Activated B cell treated with CpG ODN at 0.5 μM for 24 hours (primary cell): ENCODE results near the gene AGPAT1. TPM values are rescaled to one million over a fixed set of nuclear protein-coding genes. Genes with fewer than 3 reads are reported as not detected.
A peak's percentile ranks its signal among the peaks of the same experiment; 100 is the strongest.

ENCODE experiments used
- ATAC-seq: fragments of 200-7000 bp; cut with Tn5 transposase; one replicate; pipeline ENCODE4 v1.10.0; 2021; ENCODE audit warnings: low read depth, mild to moderate bottlenecking, moderate library complexity
- CTCF ChIA-PET: fragments of 350-600 bp; sonication (Branson Sonifier 250); formaldehyde crosslinking; loops from one replicate; lab custom pipeline; 2021; ENCODE audit warnings: antibody characterized with exemption; lab: Charles Lee
- POLR2A ChIA-PET: fragments of 350-600 bp; sonication (Branson Sonifier 250); formaldehyde crosslinking; loops from one replicate; lab custom pipeline; 2021; ENCODE audit warnings: antibody characterized with exemption; lab: Charles Lee
- DNase-seq: peaks from one replicate; pipeline ENCODE4 v3.0.0; 2022
- H3K27ac Mint-ChIP-seq: one replicate; pipeline ENCODE4 v1.8.0; 2020; ENCODE audit warnings: mixed read lengths
- H3K27me3 Mint-ChIP-seq: one replicate; pipeline ENCODE4 v1.8.0; 2021; ENCODE audit warnings: mixed read lengths
- H3K36me3 Mint-ChIP-seq: one replicate; pipeline ENCODE4 v1.8.0; 2021; ENCODE audit warnings: low read depth, mixed read lengths
- H3K4me1 Mint-ChIP-seq: one replicate; pipeline ENCODE4 v1.8.0; 2021; ENCODE audit warnings: mixed read lengths
- H3K4me3 Mint-ChIP-seq: one replicate; pipeline ENCODE4 v1.8.0; 2020; ENCODE audit warnings: mild to moderate bottlenecking, mixed read lengths
- H3K9me3 Mint-ChIP-seq: one replicate; pipeline ENCODE4 v1.8.0; 2020; ENCODE audit warnings: mixed read lengths
- intact Hi-C: fragments of 100-400 bp; cut with micrococcal nuclease; formaldehyde crosslinking; loops from one replicate; pipeline ENCODE4 v1.15.1; 2024
- total RNA-seq: library from RNA; stranded (reverse); gene quantifications from 2 replicates; pipeline ENCODE4 v1.2.3, GENCODE V29; 2022
- TF ChIP-seq, protein P1 (sequence below): fragments of 200-600 bp; IDR thresholded peaks from one replicate; pipeline ENCODE4 v1.8.0; 2022; ENCODE audit warnings: antibody characterized with exemption, mild to moderate bottlenecking

Gene AGPAT1
- total RNA-seq, 1 donor from 2014 or later, result 26.4 TPM

DNA sequence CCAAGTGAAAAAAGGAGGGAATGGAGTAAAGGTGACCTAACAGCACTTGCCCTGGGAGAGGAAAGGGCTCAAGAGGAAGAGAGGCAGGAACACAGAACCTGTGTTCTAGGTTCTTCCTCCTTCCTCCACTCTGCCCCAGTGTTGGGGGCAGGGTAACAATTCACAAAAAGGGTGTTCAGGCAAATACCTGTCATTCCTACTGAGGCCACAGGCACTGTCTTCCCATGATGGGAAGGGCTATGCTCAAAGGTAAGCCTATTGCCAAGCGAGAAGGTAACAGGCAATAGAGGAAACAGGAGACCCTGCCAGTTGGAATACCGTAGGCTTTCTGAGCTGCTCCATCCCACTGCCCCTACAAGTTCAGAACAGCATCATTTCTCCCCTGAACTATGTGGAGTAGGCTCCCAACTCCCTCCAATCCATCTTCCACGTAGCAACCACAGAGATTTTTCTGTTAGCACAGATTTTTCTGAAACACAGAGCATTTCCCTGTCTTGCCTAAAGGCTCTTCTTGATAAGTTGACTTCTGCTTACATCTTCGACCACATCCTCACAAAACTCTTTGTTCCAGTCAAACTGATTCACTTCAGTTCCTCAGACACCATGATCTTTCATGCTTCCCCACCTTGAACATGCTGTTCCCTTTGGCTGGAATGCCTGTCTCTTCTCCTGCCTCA, 2.7 kb downstream of the AGPAT1 start:
- no peak for DNase-seq
- Mint-ChIP-seq H3K27ac (no peak overlapping the region), H3K27me3 (no peaks in the 10 kb centered on the region), H3K4me3 (no peak overlapping the region), H3K36me3 (peaks cover 28% of the 10 kb centered on the region), H3K4me1 (peaks cover 35% of the 10 kb centered on the region), H3K9me3 (no peaks in the 10 kb centered on the region)
- ChIA-PET CTCF (interaction anchor here (0.6 kb wide), 1 partner anchor 731 kb away, joined by 3 read pairs; no protein-coding TSS in a partner anchor), POLR2A (interaction anchor here (0.5 kb wide), 1 partner anchor 46 kb away, joined by 3 read pairs; no protein-coding TSS in a partner anchor)
- no peak for ATAC-seq
- intact Hi-C loops, result loop anchor here (10.0 kb wide), 1 partner anchor 508 kb away; the partner anchor contains the start of genes C6orf47, CSNK2B, GPANK1 and LY6G5B
- TF ChIP-seq, protein P1, sequence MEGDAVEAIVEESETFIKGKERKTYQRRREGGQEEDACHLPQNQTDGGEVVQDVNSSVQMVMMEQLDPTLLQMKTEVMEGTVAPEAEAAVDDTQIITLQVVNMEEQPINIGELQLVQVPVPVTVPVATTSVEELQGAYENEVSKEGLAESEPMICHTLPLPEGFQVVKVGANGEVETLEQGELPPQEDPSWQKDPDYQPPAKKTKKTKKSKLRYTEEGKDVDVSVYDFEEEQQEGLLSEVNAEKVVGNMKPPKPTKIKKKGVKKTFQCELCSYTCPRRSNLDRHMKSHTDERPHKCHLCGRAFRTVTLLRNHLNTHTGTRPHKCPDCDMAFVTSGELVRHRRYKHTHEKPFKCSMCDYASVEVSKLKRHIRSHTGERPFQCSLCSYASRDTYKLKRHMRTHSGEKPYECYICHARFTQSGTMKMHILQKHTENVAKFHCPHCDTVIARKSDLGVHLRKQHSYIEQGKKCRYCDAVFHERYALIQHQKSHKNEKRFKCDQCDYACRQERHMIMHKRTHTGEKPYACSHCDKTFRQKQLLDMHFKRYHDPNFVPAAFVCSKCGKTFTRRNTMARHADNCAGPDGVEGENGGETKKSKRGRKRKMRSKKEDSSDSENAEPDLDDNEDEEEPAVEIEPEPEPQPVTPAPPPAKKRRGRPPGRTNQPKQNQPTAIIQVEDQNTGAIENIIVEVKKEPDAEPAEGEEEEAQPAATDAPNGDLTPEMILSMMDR, result no peak

DNA sequence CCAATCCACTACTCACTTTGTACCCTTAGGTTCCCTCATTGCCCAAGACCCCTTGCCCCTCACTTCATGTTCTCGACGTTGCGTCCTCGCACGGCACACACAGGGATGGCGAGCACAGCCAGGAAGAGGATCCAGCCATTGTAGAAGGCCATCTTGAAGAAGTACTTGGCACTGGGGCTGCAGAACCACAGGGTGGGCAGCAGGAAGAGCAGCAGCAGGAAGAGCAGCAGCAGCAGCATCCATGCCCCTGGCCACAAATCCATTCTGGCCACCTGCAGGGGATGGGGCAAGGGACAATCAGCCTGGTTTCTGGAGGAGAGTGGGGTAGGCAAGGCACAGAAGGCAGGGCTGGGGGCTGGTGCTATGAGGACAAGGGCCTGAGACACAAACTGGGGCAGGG, 4.7 kb downstream of the AGPAT1 start:
- TF ChIP-seq, protein P1, result no peak
- no peak overlapping the region for H3K27ac Mint-ChIP-seq
- no peak overlapping the region for H3K4me3 Mint-ChIP-seq
- DNase-seq, result no peak
- H3K36me3 Mint-ChIP-seq, result peaks cover 33% of the 10 kb centered on the region
- peaks cover 20% of the 10 kb centered on the region for H3K4me1 Mint-ChIP-seq
- no peaks in the 10 kb centered on the region for H3K9me3 Mint-ChIP-seq
- H3K27me3 Mint-ChIP-seq, result no peaks in the 10 kb centered on the region
- no peak for ATAC-seq
- intact Hi-C loops, result loop anchor here (10.0 kb wide), 1 partner anchor 506 kb away; the partner anchor contains the start of genes C6orf47, CSNK2B, GPANK1 and LY6G5B
- ChIA-PET CTCF (no interaction called here), POLR2A (no interaction called here)

DNA sequence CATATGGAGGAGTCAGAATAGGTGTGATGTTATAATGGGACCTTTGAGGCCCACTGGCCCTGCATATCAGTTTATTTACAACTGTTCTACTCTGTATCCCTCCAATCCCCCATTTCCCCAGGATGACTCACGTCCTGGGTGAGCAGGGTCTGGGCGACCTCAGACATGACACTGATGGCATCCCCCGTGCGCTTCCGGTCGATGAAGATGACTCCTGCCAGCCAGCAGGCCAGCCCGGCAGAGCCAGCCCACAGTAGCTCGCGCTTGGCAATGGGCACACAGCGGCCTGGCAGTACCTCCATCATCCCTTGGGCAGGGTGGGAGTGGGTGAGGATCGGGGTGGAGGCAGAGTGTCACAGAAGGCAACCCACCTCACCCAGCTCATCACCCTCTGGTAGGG, 5.6 kb downstream of the AGPAT1 start:
- no peaks in the 10 kb centered on the region for H3K27me3 Mint-ChIP-seq
- peaks cover 14% of the 10 kb centered on the region for H3K4me1 Mint-ChIP-seq
- H3K27ac Mint-ChIP-seq, result no peak overlapping the region
- no peak overlapping the region for H3K4me3 Mint-ChIP-seq
- intact Hi-C loops, result loop anchor here (10.0 kb wide), 1 partner anchor 505 kb away; the partner anchor contains the start of genes C6orf47, CSNK2B, GPANK1 and LY6G5B
- TF ChIP-seq, protein P1, result no peak
- no peak for ATAC-seq
- ChIA-PET CTCF (no interaction called here), POLR2A (interaction anchor here (0.6 kb wide), 1 partner anchor 14 kb away, joined by 3 read pairs; no protein-coding TSS in a partner anchor)
- H3K36me3 Mint-ChIP-seq, result peaks cover 33% of the 10 kb centered on the region
- no peak for DNase-seq
- H3K9me3 Mint-ChIP-seq, result no peaks in the 10 kb centered on the region

DNA sequence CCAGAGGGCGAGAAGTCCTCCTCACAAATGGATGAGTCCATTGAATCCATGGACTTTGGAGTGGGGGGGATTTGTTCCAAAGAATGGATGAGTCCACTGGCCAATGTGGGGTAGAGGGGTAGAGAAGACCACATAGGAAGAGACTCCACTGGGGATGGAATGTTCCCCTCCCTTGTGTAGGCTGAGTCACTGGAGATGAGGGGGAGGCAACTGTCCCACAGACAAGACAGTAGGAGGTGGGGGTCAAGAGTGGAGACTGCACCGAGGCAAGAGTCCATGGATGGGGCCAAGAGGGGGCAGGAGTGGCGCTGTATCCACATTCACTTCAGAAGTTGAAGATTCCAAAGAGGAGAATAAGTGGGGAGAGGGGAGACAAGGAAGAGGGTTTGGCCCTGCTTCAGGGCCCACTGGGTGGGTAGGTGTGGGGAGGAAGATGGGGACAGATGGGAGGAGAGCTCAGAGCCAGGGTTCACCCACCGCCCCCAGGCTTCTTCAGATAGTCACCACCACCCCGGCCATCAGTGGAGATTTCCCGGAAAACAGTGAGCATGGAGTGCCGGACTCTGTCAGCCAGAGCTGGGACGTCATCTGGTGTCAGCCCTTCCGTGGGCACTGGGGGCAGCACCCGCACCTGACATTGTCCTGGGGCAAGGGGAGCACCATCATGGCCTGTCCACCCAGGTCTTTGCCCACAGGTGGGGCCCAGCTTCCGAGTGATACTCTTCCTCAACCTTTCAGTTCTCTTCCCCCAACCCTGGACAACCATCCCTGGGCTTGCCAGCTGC, 6.9 kb downstream of the AGPAT1 start:
- no peaks in the 10 kb centered on the region for H3K27me3 Mint-ChIP-seq
- DNase-seq (no peak), ATAC-seq (no peak)
- H3K4me3 Mint-ChIP-seq, result no peak overlapping the region
- H3K27ac Mint-ChIP-seq, result no peak overlapping the region
- H3K4me1 Mint-ChIP-seq, result peaks cover 4% of the 10 kb centered on the region
- no peaks in the 10 kb centered on the region for H3K9me3 Mint-ChIP-seq
- POLR2A ChIA-PET, result no interaction called here
- H3K36me3 Mint-ChIP-seq, result peaks cover 33% of the 10 kb centered on the region
- TF ChIP-seq, protein P1, result no peak
- intact Hi-C loops, result no loop called here
- CTCF ChIA-PET, result no interaction called here

DNA sequence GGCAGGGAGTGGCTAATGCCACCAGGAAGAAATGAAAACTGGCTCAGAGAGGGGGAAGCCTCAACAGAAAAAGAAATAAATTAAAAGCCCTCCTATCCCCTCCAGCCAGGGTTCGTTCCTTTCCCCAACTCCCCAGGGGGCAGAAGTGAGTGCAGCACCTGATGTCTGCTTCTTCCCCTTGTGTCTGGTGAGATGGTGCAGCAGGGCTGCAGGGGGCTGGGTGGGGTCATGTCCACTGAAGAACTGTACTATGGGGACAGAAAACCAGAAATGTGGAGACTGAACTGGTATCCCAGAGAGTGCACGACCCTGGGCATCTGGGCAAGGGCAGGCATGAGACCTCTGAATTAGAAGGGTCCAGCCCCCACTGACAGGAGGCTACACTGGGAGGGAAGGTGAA, 7.5 kb downstream of the AGPAT1 start:
- peak; percentile 40 for ATAC-seq
- CTCF ChIA-PET, result no interaction called here
- H3K27ac Mint-ChIP-seq, result no peak overlapping the region

More for the DNA sequence above, 7.5 kb downstream of the AGPAT1 start:
- Mint-ChIP-seq H3K4me3 (no peak overlapping the region), H3K4me1 (peaks cover 4% of the 10 kb centered on the region), H3K36me3 (peaks cover 33% of the 10 kb centered on the region), H3K27me3 (no peaks in the 10 kb centered on the region), H3K9me3 (no peaks in the 10 kb centered on the region)
- TF ChIP-seq, protein P1, result no peak
- POLR2A ChIA-PET, result no interaction called here
- no peak for DNase-seq
- intact Hi-C loops, result no loop called here
